Uterus (tissue), 2 donors: ENCODE results near the gene PAXIP1.

Experiments
- CTCF ChIP-seq, 4 experiments: fragments of 200-600 bp in 2 of 4; fragments of 450-650 bp in 2 of 4; sonication (generic) in 2 of 4; IDR thresholded peaks; one replicate each; pipeline ENCODE4 v1.5.1; 2016 to 2019; ENCODE audit warnings: antibody characterized with exemption in 4 of 4, mild to moderate bottlenecking in 2 of 4, moderate library complexity in 1 of 4
- POLR2A ChIP-seq, 2 donors: fragments of 450-650 bp; IDR thresholded peaks; one replicate each; pipeline ENCODE4 v1.6.1; 2016; ENCODE audit warnings: antibody characterized with exemption in 2 of 2, mild to moderate bottlenecking in 1 of 2, moderate library complexity in 1 of 2

- TF ChIP-seq CTCF (IDR thresholded peaks at IDR 0.05): no peak
- TF ChIP-seq POLR2A (IDR thresholded peaks at IDR 0.05): no peak
These were observed 46.5 kb downstream of the PAXIP1 start for GRCh38 chr7:154956427-154956826.
